Measurements from ENCODE around the gene FFAR1.

The FFAR1 gene

DNA sequence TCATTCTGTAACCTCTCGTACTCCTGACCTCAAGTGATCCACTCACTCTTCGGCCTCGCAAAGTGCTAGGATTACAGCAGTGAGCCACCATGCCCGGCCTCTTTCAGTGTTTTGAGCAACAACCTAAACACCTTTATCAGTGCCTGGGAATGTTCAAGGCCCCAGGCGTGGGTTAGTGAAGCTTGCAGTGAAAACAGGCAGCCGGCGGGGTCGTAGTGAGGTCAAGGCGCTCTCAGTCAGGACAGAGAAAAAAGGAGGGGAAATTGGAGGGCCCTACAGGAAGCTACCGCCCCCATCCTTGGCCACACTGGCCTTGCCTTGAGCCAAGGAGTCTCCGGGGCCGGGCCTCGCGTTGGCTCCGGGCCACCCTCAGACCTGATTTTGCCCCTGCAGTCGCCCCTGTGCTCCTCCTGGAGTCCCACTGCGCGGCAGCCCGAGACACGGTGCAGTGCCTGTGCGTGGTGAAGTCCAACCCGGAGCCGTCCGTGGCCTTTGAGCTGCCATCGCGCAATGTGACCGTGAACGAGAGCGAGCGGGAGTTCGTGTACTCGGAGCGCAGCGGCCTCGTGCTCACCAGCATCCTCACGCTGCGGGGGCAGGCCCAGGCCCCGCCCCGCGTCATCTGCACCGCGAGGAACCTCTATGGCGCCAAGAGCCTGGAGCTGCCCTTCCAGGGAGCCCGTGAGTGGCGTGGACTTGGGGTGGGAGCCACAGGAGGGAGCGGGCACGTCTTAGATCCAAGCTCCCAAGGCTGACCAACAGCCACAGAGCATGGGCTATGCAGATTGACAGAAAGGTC, 38.0 kb upstream of the FFAR1 start:
- Mint-ChIP-seq H3K27me3 (no peaks in the 10 kb centered on the region), H3K9me3 (no peaks in the 10 kb centered on the region), H3K36me3 (no peaks in the 10 kb centered on the region), H3K4me1 (peaks cover 19% of the 10 kb centered on the region), H3K27ac (no peak overlapping the region), H3K4me3 (no peak overlapping the region)
- DNase-seq (ENCODE audit: low spot score in 2 of 2) (no peak), ATAC-seq (ENCODE audit: low read depth) (no peak)

DNA sequence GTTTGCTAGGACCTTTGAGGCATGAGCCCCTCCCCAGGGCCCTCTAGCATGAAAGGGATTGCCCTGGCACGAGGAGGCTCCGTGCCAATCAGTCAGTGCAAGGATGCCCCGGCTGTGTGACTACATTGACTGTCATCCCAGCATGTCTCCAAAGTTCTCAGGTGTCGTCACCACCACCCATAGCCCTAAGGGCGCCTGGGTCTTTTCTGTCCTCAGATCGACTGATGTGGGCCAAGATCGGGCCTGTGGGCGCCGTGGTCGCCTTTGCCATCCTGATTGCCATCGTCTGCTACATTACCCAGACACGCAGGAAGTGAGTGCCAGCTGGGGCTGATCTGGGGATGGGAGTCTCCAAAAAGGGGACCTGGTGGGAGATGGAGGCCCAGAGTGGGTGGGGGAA, 37.4 kb upstream of the FFAR1 start:
- Mint-ChIP-seq H3K4me3 (no peak overlapping the region), H3K27ac (no peak overlapping the region), H3K36me3 (no peaks in the 10 kb centered on the region), H3K27me3 (no peaks in the 10 kb centered on the region), H3K9me3 (no peaks in the 10 kb centered on the region), H3K4me1 (peaks cover 19% of the 10 kb centered on the region)
- no peak for ATAC-seq (ENCODE audit: low read depth)
- no peak for DNase-seq (ENCODE audit: low spot score in 2 of 2)

DNA sequence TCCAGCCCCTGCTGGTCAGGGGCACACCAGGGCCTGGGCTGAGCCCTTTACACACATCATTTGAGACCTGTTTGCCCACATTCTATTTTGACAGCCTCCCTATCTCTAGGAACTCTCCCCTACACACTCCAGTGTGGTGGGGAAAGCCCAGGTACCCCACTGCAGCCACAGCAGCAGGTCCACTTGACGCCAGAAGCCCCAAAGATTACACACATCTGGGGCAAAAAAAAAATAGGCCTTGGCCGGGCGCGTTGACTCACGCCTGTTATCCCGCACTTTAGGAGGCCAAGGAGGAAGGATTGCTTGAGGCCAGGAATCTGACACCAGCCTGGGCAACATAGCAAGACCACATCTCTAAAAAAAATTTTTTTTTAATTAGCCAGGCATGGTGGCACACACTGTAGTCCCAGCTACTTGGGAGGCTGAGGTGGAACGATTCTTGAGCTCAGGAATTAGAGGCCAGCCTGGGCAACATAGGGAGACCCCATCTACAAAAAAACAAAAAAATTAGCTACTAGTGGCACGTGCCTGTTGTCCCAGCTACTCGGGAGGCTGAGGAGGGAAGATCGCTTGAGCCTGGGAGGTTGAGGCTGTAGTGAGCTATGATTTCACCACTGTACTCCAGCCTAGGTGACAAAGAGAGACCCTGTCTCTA, 36.8 kb upstream of the FFAR1 start:
- peaks cover 21% of the 10 kb centered on the region for H3K4me1 Mint-ChIP-seq
- H3K9me3 Mint-ChIP-seq, result no peaks in the 10 kb centered on the region
- H3K36me3 Mint-ChIP-seq, result no peaks in the 10 kb centered on the region
- ATAC-seq (ENCODE audit: low read depth) (no peak), DNase-seq (ENCODE audit: low spot score in 2 of 2) (no peak)
- no peaks in the 10 kb centered on the region for H3K27me3 Mint-ChIP-seq
- H3K27ac Mint-ChIP-seq, result no peak overlapping the region
- H3K4me3 Mint-ChIP-seq, result no peak overlapping the region

DNA sequence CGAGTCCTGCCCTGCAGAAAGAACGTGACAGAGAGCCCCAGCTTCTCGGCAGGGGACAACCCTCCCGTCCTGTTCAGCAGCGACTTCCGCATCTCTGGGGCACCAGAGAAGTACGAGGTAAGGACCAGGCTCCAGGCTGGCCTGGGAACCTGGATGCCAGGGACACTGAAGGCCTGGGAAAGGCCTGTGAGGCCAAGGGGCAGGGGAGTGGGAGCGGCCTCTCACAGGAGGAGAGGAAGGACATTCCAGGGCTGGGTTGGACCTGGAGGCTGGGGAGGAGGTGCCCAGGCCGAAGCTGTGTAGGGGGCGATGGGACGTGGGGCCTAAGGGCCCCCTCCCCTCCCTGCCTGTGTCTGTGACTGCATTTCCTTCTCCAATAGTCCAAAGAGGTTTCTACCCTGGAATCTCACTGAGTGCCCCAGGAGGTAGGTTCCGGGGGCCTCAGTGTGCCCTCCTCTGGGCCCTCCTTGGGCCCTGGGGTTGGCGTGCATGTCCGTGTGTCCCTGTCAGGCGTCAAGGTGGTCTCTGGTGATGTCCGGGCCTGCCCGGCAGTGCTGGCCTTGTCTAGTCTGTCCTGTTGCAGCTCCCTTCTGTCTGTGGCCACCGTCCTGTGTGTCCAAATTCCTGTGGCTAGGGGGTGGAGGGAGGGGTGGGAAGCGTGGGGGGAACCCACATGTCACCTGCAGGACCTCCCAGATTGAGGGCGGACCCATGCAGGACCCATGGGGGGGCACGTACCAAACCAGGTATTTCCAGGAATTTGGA, 35.6 kb upstream of the FFAR1 start:
- DNase-seq (ENCODE audit: low spot score in 2 of 2) (no peak), ATAC-seq (ENCODE audit: low read depth) (no peak)
- no peaks in the 10 kb centered on the region for H3K27me3 Mint-ChIP-seq
- no peaks in the 10 kb centered on the region for H3K36me3 Mint-ChIP-seq
- H3K27ac Mint-ChIP-seq, result no peak overlapping the region
- peaks cover 21% of the 10 kb centered on the region for H3K4me1 Mint-ChIP-seq
- no peaks in the 10 kb centered on the region for H3K9me3 Mint-ChIP-seq
- H3K4me3 Mint-ChIP-seq, result no peak overlapping the region

DNA sequence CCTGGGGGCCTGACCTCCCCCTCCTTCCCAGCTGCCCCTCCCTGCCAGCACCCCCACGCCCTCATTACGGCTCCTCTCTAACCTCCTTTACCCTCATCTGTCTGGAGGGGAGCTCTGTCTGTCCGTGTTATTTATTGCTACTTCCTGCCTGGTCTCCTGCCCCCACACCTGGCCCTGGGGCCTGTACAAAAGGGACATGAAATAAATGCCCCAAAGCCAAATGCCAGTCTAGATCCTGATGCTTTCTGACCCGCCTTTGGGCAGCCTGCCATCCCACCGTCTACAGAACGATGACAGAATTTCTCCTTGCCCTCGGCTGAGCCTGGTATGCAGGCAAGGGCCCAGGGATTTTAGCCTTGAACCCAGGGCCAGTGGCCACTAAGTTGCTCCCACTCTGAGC, 34.1 kb upstream of the FFAR1 start:
- Mint-ChIP-seq H3K9me3 (no peaks in the 10 kb centered on the region), H3K36me3 (no peaks in the 10 kb centered on the region), H3K4me1 (peaks cover 24% of the 10 kb centered on the region), H3K27me3 (no peaks in the 10 kb centered on the region), H3K4me3 (no peak overlapping the region), H3K27ac (no peak overlapping the region)
- no peak for DNase-seq (ENCODE audit: low spot score in 2 of 2)
- ATAC-seq (ENCODE audit: low read depth), result no peak

DNA sequence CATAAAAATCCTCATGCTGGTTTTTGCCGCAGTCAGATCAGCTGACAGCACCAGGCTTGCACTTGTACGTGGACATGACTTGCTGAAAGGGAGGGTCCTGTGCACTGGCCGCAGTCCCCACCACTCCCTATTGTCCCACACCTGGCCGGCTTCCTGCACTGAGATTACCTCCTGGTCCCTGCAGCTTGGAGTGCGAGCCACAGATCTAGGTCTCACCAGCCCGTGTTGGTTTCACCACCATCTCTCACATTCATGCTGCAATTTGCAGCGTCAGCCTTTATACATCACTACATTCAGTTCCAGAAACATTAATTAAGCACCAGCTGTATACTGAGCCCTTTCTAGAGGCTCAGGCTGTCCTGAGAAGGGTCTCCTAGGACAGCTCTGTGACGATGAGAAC, 33.7 kb upstream of the FFAR1 start:
- Mint-ChIP-seq H3K9me3 (no peaks in the 10 kb centered on the region), H3K27ac (no peak overlapping the region), H3K36me3 (no peaks in the 10 kb centered on the region), H3K4me3 (no peak overlapping the region), H3K4me1 (peaks cover 27% of the 10 kb centered on the region), H3K27me3 (no peaks in the 10 kb centered on the region)
- ATAC-seq (ENCODE audit: low read depth), result no peak
- no peak for DNase-seq (ENCODE audit: low spot score in 2 of 2)

DNA sequence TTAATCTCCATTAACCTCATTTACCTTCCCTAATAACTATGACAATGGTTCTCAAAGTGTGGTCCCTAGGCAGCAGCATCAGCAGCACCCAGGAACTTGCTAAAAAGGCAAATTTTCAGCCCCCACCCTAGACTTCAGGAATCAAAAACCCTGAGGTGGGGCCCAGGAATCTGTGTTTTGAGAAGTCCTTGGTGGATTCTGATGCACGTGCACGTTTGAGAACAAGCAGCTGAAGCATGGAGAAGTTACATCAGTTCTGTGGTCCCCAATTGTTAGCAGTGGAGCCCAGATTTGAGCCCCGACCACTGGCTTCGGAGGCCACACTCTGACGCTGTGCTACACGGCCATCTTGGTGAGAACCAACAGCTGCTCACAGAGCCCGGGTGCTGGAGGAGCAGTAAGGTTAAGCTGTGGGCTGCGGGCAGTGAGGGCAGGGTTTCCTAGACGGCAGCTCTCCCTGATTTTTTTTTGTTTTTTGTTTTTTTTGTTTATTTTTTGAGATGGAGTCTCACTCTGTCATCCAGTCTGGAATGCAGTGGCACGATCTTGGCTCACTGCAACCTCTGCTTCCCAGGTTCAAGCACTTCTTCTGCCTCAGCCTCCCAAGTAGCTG, 32.7 kb upstream of the FFAR1 start:
- Mint-ChIP-seq H3K4me3 (no peak overlapping the region), H3K36me3 (no peaks in the 10 kb centered on the region), H3K4me1 (peaks cover 33% of the 10 kb centered on the region), H3K9me3 (no peaks in the 10 kb centered on the region), H3K27me3 (no peaks in the 10 kb centered on the region), H3K27ac (no peak overlapping the region)
- DNase-seq (ENCODE audit: low spot score in 2 of 2), result no peak
- ATAC-seq (ENCODE audit: low read depth), result no peak

DNA sequence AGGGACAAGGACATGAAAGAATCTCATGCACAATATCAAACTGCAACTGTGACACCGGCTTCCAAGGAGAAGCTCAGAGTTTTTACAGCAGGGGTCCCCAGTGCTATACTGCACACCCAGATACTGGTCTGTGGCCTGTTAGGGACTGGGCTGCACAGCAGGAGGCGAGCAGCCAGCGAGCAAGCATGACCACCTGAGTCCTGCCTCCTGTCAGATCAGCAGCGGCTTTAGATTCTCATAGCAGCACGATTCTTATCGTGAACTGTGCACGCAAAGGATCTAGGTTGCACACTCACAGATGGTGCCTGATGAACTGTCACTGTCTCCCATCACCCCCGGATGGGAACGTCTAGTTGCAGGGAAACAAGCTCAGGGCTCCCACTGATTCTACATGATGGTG, 31.8 kb upstream of the FFAR1 start:
- Mint-ChIP-seq H3K4me1 (peaks cover 41% of the 10 kb centered on the region), H3K4me3 (no peak overlapping the region), H3K36me3 (no peaks in the 10 kb centered on the region), H3K9me3 (no peaks in the 10 kb centered on the region), H3K27ac (peak overlapping the region; percentile 75), H3K27me3 (no peaks in the 10 kb centered on the region)
- ATAC-seq (ENCODE audit: low read depth), result no peak
- no peak for DNase-seq (ENCODE audit: low spot score in 2 of 2)

DNA sequence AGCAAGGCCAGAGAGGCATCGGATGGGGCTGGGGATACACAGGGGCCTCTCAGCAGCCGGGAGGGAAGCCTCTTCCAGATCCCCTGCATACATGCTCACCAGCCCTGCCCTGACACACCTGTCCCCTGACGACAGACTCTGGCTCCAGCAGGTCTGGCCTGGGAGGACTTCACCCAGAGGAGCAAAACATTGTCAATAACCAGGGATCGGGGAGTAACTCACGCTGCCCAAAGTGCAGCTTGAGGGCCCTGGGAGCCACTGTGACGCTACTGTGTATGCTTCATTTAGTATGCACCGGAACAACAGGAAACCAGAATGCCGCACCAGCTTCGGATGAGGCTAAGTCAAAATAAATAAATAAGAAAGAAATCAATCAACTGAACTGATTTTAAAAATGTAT, 31.1 kb upstream of the FFAR1 start:
- Mint-ChIP-seq H3K4me1 (peaks cover 45% of the 10 kb centered on the region), H3K9me3 (no peaks in the 10 kb centered on the region), H3K27ac (peak overlapping the region; percentile 75), H3K4me3 (peak overlapping the region; percentile 49), H3K36me3 (no peaks in the 10 kb centered on the region), H3K27me3 (no peaks in the 10 kb centered on the region)
- ATAC-seq (ENCODE audit: low read depth) (peak; percentile 54), DNase-seq (ENCODE audit: low spot score in 2 of 2) (no peak)

DNA sequence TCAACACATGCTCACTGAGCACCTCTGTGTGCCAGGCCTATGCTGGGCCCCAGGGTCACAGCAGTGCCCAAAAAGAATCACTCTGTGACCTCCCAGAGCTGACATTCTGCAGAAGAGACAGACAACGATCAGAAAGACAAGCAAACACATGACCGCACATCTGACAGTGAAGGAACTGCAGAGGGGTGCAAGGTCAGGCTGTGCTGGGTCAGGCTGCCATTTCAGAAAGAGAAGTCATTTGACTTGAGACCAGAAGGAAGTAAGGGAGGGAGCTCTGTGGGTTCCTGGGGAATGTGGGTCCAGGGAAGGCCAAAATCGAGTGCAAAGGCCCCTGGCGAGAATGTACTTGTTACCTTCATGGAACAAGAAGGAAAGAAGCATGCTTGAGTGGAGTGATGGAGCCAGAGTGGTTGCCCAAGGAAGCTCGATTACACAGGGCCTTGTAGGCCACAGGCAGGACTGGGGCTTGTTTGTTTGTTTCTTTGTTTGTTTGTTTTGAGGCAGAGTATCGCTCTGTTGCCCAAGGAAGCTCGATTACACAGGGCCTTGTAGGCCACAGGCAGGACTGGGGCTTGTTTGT, 30.1 kb upstream of the FFAR1 start:
- Mint-ChIP-seq H3K27me3 (no peaks in the 10 kb centered on the region), H3K27ac (no peak overlapping the region), H3K4me1 (peaks cover 52% of the 10 kb centered on the region)

DNA sequence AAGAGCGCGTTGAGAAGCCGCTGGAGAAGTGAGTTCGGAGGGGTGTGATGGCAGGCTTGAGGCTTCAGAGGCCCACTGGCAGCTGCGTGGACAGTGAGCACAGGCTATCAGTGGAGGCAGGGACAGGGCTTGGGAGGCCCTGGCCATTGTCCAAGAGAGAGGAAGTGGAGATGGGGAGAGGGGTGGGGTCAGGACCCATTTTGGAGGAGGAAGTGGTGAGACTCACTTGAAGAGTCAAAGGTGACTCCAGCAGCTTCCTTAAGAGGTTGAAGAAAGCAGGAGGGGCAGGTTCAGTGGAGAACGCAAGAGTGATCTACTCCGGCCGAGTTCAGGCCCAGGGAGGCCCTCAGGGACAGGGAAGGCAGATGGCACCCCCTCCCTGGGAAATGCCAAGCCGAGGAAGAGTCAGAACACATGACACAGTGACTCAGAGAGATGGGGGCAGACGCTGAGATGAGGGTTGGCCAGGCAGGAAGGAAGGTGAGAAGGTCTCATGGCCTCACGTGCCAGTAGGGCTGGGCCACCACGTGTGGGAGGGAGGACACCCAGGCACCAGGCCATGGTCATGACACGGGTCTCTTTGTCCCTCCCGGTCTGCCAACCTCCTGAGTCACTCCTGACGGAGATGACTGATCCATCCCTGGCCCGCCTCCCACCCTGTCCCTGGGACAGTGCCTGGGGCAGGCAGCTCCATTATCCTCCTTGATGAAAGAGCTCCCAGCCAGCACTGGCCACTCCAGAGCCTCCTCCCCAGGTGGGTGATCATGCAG, 28.8 kb upstream of the FFAR1 start:
- no peaks in the 10 kb centered on the region for H3K9me3 Mint-ChIP-seq
- H3K27ac Mint-ChIP-seq, result peak overlapping the region; percentile 83
- no peak for DNase-seq (ENCODE audit: low spot score in 2 of 2)
- H3K4me1 Mint-ChIP-seq, result peaks cover 56% of the 10 kb centered on the region
- H3K36me3 Mint-ChIP-seq, result peaks cover 2% of the 10 kb centered on the region
- H3K4me3 Mint-ChIP-seq, result peak overlapping the region; percentile 69
- peak; percentile 8 for ATAC-seq (ENCODE audit: low read depth)
- no peaks in the 10 kb centered on the region for H3K27me3 Mint-ChIP-seq

More for the DNA sequence above, 30.1 kb upstream of the FFAR1 start:
- Mint-ChIP-seq H3K9me3 (no peaks in the 10 kb centered on the region), H3K36me3 (peaks cover 2% of the 10 kb centered on the region), H3K4me3 (no peak overlapping the region)
- ATAC-seq (ENCODE audit: low read depth) (no peak), DNase-seq (ENCODE audit: low spot score in 2 of 2) (no peak)

DNA sequence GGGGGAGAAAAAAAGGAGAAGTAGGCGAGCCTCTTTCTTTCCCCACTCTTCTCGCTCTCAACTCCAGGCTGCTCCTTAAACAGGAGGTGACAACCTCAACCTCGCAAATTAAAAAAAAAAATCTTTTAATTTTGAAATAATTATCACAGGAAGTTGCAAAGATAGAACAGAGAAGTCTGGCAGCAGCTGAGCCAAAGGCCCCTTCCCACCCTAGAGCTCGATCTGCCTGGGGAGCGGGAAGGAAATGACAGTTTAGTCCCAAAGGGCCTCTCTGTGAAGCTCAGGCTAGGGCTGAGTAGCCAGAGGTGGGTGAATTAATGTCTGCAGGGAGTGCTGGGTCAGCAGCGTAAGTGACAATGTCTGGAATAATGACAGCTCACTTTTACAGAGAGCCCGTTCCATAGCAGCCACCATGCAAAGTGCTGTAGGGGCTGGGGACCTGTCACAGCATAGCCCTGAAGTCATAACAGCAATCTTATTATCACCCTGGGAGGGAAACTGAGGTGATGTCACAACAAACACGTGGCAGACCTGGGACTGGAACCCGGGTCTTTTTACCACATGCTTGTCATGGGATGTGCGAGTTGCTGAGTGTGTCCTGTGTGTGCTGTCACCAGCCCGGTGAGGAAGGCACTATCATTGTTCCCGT, 27.5 kb upstream of the FFAR1 start:
- ATAC-seq (ENCODE audit: low read depth), result peak; percentile 16
- peaks cover 65% of the 10 kb centered on the region for H3K4me1 Mint-ChIP-seq
- peak overlapping the region; percentile 81 for H3K27ac Mint-ChIP-seq
- peak in 1 of 2 donors; percentile 36 for DNase-seq (ENCODE audit: low spot score in 2 of 2)
- peaks cover 2% of the 10 kb centered on the region for H3K36me3 Mint-ChIP-seq
- no peaks in the 10 kb centered on the region for H3K9me3 Mint-ChIP-seq
- no peaks in the 10 kb centered on the region for H3K27me3 Mint-ChIP-seq
- H3K4me3 Mint-ChIP-seq, result peak overlapping the region; percentile 61

DNA sequence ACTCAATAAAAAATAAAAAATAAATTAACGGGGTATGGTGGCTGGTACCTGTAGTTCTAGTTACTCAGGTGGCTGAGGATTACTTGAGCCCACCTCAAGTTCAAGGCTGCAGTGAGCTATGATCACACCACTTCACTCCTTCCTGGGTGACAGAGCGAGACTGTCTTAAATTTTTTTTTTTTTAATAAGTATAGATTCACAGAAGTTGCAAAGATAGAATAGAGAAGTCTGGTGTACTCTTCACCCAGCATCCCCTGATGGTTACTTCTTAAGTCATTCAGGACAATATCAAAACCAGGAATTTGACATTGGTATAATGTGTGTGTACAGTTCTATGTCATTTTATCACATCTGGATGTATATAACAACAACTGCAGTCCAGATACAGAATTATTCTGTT, 26.4 kb upstream of the FFAR1 start:
- H3K4me3 Mint-ChIP-seq, result no peak overlapping the region
- DNase-seq (ENCODE audit: low spot score in 2 of 2) (no peak), ATAC-seq (ENCODE audit: low read depth) (peak; percentile 12)
- H3K9me3 Mint-ChIP-seq, result no peaks in the 10 kb centered on the region
- H3K36me3 Mint-ChIP-seq, result peaks cover 2% of the 10 kb centered on the region
- no peaks in the 10 kb centered on the region for H3K27me3 Mint-ChIP-seq
- peak overlapping the region; percentile 93 for H3K27ac Mint-ChIP-seq
- peaks cover 67% of the 10 kb centered on the region for H3K4me1 Mint-ChIP-seq

Data from memory B cell (primary cell).